Glutamatergic neuron (in vitro differentiated cells): ENCODE measurements around the gene CXorf49B. TPM values are rescaled to one million over a fixed set of nuclear protein-coding genes. Genes with fewer than 3 reads are reported as not detected.
"Not testable (repeated sequence)": the region's sequence is repeated elsewhere in the genome, so short reads cannot be mapped to it uniquely, and the experiment has no call there.

Source experiments
- DNase-seq: peaks from one replicate; pipeline ENCODE4 v3.0.0; 2022
- H3K27ac Mint-ChIP-seq: one replicate; pipeline ENCODE4 v1.8.0; 2020; ENCODE audit warnings: mild to moderate bottlenecking, mixed read lengths, inconsistent platforms; ENCODE audit not compliant: unreplicated experiment
- H3K27me3 Mint-ChIP-seq: one replicate; pipeline ENCODE4 v1.8.0; 2020; ENCODE audit warnings: mild to moderate bottlenecking, moderate library complexity, mixed read lengths, inconsistent platforms; ENCODE audit not compliant: unreplicated experiment
- H3K36me3 Mint-ChIP-seq: one replicate; pipeline ENCODE4 v1.8.0; 2020; ENCODE audit warnings: mild to moderate bottlenecking, mixed read lengths, inconsistent platforms; ENCODE audit not compliant: unreplicated experiment
- H3K4me1 Mint-ChIP-seq: one replicate; pipeline ENCODE4 v1.8.0; 2020; ENCODE audit warnings: mild to moderate bottlenecking, low read depth, mixed read lengths, inconsistent platforms; ENCODE audit not compliant: unreplicated experiment
- H3K4me3 Mint-ChIP-seq: one replicate; pipeline ENCODE4 v1.8.0; 2020; ENCODE audit warnings: mild to moderate bottlenecking, mixed read lengths, inconsistent platforms; ENCODE audit not compliant: unreplicated experiment
- H3K9me3 Mint-ChIP-seq: one replicate; pipeline ENCODE4 v1.8.0; 2020; ENCODE audit warnings: mild to moderate bottlenecking, moderate library complexity, mixed read lengths, inconsistent platforms; ENCODE audit not compliant: unreplicated experiment
- long read RNA-seq: library from polyadenylated mRNA; unstranded; transcript quantifications from one replicate; pipeline ENCODE4 v2.0.0, GENCODE V29; 2020; ENCODE audit not compliant: unreplicated experiment
- total RNA-seq: library from RNA; stranded (reverse); fragmentation: NEBNext Ultra II Directional; extraction: Animal tissue kit (Norgen Biotek cat#: 25700); gene quantifications from one replicate; pipeline ENCODE4 v1.2.1, GENCODE V29; 2021; ENCODE audit not compliant: unreplicated experiment

CXorf49B gene
- total RNA-seq, result not detected
- long read RNA-seq, result 0 reads

DNA sequence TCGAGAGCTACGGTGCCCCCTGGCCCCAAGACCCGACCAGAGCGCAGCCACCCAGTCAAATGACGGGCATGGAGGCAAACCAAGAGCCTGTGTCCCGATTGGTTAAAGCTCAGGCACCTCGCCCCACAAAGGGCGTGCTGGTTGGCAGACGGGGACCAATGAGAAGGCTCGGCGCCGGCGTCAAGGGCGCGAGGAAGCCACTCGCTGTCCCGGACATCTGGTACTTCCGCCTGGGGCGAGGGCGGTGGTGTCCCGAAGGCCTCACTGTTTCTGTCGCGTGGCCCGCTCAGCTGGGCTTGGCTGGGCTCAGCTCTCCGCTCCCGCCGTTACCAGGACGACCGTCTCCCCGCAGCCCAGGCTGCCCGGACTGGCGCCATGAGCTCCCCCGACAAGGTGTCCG is at the start of gene CXorf49B:
CXorf49B (plus strand) TSS at position 301 of the 400 bp plus-strand sequence; CDS start at position 376, 75 bp downstream.
- H3K9me3 Mint-ChIP-seq, H3K27ac Mint-ChIP-seq, H3K27me3 Mint-ChIP-seq, DNase-seq, H3K4me3 Mint-ChIP-seq, H3K4me1 Mint-ChIP-seq, H3K36me3 Mint-ChIP-seq: not testable (repeated sequence)

- not testable (repeated sequence) for H3K4me3 Mint-ChIP-seq, H3K27me3 Mint-ChIP-seq, H3K9me3 Mint-ChIP-seq, H3K36me3 Mint-ChIP-seq, H3K4me1 Mint-ChIP-seq, DNase-seq, H3K27ac Mint-ChIP-seq
These were observed 49.1 kb upstream of the CXorf49B start for GRCh38 chrX:71714064-71714463.

- not testable (repeated sequence) for H3K9me3 Mint-ChIP-seq, H3K36me3 Mint-ChIP-seq, H3K4me3 Mint-ChIP-seq, H3K27me3 Mint-ChIP-seq, H3K27ac Mint-ChIP-seq, H3K4me1 Mint-ChIP-seq, DNase-seq
These were observed 47.6 kb upstream of the CXorf49B start for GRCh38 chrX:71715551-71715950.

DNA sequence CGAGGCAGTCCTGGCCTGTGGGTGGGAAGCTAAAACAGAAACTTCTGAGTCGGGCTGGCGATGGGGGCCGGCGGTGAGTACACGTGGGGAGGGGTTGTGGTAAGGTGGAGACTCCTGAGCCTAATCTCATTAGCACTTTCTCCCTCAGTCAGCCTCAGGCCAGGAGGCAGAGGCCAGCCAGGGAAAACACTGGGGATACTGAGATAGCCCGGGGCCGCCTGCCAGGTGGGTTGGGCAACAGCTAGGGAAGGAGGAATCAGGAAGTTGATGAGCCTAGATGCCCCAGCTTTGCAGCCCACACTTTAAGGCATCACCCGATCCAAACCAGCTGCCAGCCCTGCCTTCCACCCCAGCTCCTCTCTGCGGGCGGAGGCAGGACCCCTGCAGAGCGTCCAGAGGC is 46.8 kb upstream of the CXorf49B start:
- H3K27ac Mint-ChIP-seq, DNase-seq: not testable (repeated sequence)

DNA sequence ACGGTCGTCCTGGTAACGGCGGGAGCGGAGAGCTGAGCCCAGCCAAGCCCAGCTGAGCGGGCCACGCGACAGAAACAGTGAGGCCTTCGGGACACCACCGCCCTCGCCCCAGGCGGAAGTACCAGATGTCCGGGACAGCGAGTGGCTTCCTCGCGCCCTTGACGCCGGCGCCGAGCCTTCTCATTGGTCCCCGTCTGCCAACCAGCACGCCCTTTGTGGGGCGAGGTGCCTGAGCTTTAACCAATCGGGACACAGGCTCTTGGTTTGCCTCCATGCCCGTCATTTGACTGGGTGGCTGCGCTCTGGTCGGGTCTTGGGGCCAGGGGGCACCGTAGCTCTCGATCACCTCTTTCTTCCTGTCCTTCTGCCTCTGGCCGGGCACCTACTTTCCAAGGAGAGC is 45.0 kb upstream of the CXorf49B start, which contains the start of gene CXorf49:
CXorf49 (minus strand) TSS at position 101 of the 400 bp plus-strand sequence. CDS start 134 bp downstream, outside the sequence.
- H3K4me1 Mint-ChIP-seq, H3K36me3 Mint-ChIP-seq, H3K4me3 Mint-ChIP-seq, DNase-seq, H3K9me3 Mint-ChIP-seq, H3K27ac Mint-ChIP-seq, H3K27me3 Mint-ChIP-seq: not testable (repeated sequence)

More for the DNA sequence above, 46.8 kb upstream of the CXorf49B start:
- not testable (repeated sequence) for H3K27me3 Mint-ChIP-seq, H3K4me3 Mint-ChIP-seq, H3K36me3 Mint-ChIP-seq, H3K9me3 Mint-ChIP-seq, H3K4me1 Mint-ChIP-seq

DNA sequence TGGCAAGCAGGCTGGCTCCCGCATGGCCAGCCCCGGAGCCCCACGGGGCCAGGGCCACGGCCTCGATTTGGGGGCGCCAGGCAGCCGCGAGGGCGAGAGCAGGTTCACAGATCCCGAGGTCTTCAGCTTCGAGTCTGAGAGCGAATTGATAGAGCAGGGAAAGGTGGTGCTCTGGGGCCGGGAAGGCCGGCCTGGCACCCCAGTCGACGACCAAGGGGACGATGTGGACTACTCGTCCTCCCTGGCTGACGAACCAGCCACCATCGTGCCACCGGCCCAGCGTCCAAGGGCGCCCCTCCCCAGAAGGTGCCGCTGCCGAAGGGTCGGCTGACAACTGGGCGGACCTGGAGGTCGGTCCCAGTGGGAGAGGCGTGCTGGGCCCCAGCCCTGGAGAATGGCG is 44.0 kb upstream of the CXorf49B start:
- not testable (repeated sequence) for H3K4me1 Mint-ChIP-seq, H3K27me3 Mint-ChIP-seq, DNase-seq, H3K27ac Mint-ChIP-seq, H3K4me3 Mint-ChIP-seq, H3K9me3 Mint-ChIP-seq, H3K36me3 Mint-ChIP-seq

GRCh38 chrX:71720289-71720886 is 42.8 kb upstream of the CXorf49B start:
- not testable (repeated sequence) for DNase-seq, H3K36me3 Mint-ChIP-seq, H3K4me3 Mint-ChIP-seq, H3K27ac Mint-ChIP-seq, H3K27me3 Mint-ChIP-seq, H3K9me3 Mint-ChIP-seq, H3K4me1 Mint-ChIP-seq

- not testable (repeated sequence) for H3K36me3 Mint-ChIP-seq, H3K27me3 Mint-ChIP-seq, H3K27ac Mint-ChIP-seq, DNase-seq, H3K9me3 Mint-ChIP-seq, H3K4me1 Mint-ChIP-seq, H3K4me3 Mint-ChIP-seq
These were observed 2.4 kb upstream of the CXorf49B start for GRCh38 chrX:71760688-71761281.

DNA sequence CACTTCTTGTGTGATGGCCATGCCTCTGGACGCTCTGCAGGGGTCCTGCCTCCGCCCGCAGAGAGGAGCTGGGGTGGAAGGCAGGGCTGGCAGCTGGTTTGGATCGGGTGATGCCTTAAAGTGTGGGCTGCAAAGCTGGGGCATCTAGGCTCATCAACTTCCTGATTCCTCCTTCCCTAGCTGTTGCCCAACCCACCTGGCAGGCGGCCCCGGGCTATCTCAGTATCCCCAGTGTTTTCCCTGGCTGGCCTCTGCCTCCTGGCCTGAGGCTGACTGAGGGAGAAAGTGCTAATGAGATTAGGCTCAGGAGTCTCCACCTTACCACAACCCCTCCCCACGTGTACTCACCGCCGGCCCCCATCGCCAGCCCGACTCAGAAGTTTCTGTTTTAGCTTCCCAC is 1.7 kb downstream of the CXorf49B start:
- H3K4me1 Mint-ChIP-seq, H3K27ac Mint-ChIP-seq, H3K9me3 Mint-ChIP-seq, H3K4me3 Mint-ChIP-seq, DNase-seq, H3K36me3 Mint-ChIP-seq, H3K27me3 Mint-ChIP-seq: not testable (repeated sequence)

- H3K4me1 Mint-ChIP-seq, H3K9me3 Mint-ChIP-seq, DNase-seq, H3K36me3 Mint-ChIP-seq, H3K27ac Mint-ChIP-seq, H3K4me3 Mint-ChIP-seq, H3K27me3 Mint-ChIP-seq: not testable (repeated sequence)
These were observed 2.5 kb downstream of the CXorf49B start for GRCh38 chrX:71765613-71766012.

DNA sequence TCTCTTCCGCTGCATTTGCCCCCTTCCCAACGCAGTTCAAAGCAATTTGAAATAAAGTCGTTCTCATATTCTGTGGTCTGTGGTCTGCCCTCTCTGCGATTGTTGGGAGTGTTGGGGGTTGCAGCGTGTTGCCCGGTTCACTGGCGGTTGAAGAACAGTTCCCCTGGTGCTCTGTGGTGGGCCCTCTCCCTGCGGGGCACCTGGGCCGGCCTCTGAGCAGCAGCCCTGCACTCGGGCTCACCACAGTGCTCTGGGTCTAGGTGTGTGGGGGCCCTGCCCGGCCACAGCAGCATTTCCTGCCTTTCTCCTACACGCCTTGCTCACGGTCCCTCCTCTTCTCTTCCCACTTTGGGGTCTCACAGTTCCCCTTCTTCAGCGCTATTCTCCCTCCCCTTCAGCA is 4.0 kb downstream of the CXorf49B start:
- H3K36me3 Mint-ChIP-seq, H3K9me3 Mint-ChIP-seq, H3K27ac Mint-ChIP-seq, DNase-seq, H3K4me3 Mint-ChIP-seq, H3K4me1 Mint-ChIP-seq, H3K27me3 Mint-ChIP-seq: not testable (repeated sequence)

- H3K27ac Mint-ChIP-seq, H3K27me3 Mint-ChIP-seq, DNase-seq, H3K36me3 Mint-ChIP-seq, H3K9me3 Mint-ChIP-seq, H3K4me1 Mint-ChIP-seq, H3K4me3 Mint-ChIP-seq: not testable (repeated sequence)
These were observed 15.2 kb downstream of the CXorf49B start for GRCh38 chrX:71778322-71778721.
